GM23338 (cell line): ENCODE data around the gene CYB561D2. TPM values are rescaled to one million over a fixed set of nuclear protein-coding genes. Genes with fewer than 3 reads are reported as not detected.

ENCODE experiments used
- ATAC-seq: fragments of 200-7000 bp; cut with Tn5 transposase; 3 replicates; pipeline ENCODE4 v1.9.1; 2020
- DNase-seq: peaks from one replicate; pipeline ENCODE4 v3.0.0-alpha.2; 2015; ENCODE audit warnings: low spot score
- H2AFZ ChIP-seq: fragments of 200-600 bp; sonication (generic); 2 replicates; pipeline ENCODE4 v1.8.0; 2016; ENCODE audit warnings: antibody characterized with exemption, mild to moderate bottlenecking, moderate library complexity
- H3F3A ChIP-seq: fragments of 200-600 bp; sonication (generic); replicated peaks from 2 replicates; pipeline ENCODE4 v1.8.0; 2017; ENCODE audit warnings: antibody characterized with exemption, mixed run types, low read depth
- H3K27ac ChIP-seq: fragments of 200-600 bp; sonication (generic); 2 replicates; pipeline ENCODE4 v1.6.1; 2016; ENCODE audit warnings: low read depth
- H3K27me3 ChIP-seq: fragments of 200-600 bp; sonication (generic); 2 replicates; pipeline ENCODE4 v1.8.0; 2016; ENCODE audit warnings: mild to moderate bottlenecking, mixed run types, moderate library complexity; ENCODE audit not compliant: insufficient read depth
- H3K36me3 ChIP-seq: fragments of 200-600 bp; sonication (generic); 2 replicates; pipeline ENCODE4 v1.8.0; 2016; ENCODE audit warnings: mild to moderate bottlenecking; ENCODE audit not compliant: insufficient read depth
- H3K4me1 ChIP-seq: fragments of 200-600 bp; sonication (generic); 2 replicates; pipeline ENCODE4 v1.8.0; 2016; ENCODE audit warnings: mild to moderate bottlenecking, moderate library complexity; ENCODE audit not compliant: insufficient read depth
- H3K4me2 ChIP-seq: fragments of 200-600 bp; sonication (generic); 2 replicates; pipeline ENCODE4 v1.7.1; 2017; ENCODE audit warnings: mixed run types
- H3K4me3 ChIP-seq: fragments of 200-600 bp; sonication (generic); 2 replicates; pipeline ENCODE4 v1.6.1; 2016; ENCODE audit warnings: mixed run types
- H3K79me2 ChIP-seq: fragments of 200-600 bp; sonication (generic); replicated peaks from 2 replicates; pipeline ENCODE4 v1.8.0; 2017; ENCODE audit warnings: mild to moderate bottlenecking; ENCODE audit not compliant: insufficient read depth
- H3K9me2 ChIP-seq: fragments of 200-600 bp; sonication (generic); 2 replicates; pipeline ENCODE4 v1.8.0; 2017; ENCODE audit not compliant: insufficient read depth
- H4K20me1 ChIP-seq: fragments of 200-600 bp; sonication (generic); replicated peaks from 2 replicates; pipeline ENCODE4 v1.8.0; 2017; ENCODE audit warnings: mild to moderate bottlenecking; ENCODE audit not compliant: insufficient read depth
- H3K27ac Mint-ChIP-seq: 2 replicates; pipeline ENCODE4 v1.8.0; 2020; ENCODE audit warnings: inconsistent platforms, mild to moderate bottlenecking, moderate library complexity, mixed read lengths
- H3K27me3 Mint-ChIP-seq: 3 replicates; pipeline ENCODE4 v1.8.0; 2022; ENCODE audit warnings: low read depth, mild to moderate bottlenecking, moderate library complexity, mixed read lengths, inconsistent platforms; ENCODE audit not compliant: insufficient read depth, poor library complexity
- H3K36me3 Mint-ChIP-seq: 3 replicates; pipeline ENCODE4 v1.8.0; 2021; ENCODE audit warnings: low read depth, mild to moderate bottlenecking, inconsistent platforms, moderate library complexity, mixed read lengths
- H3K4me1 Mint-ChIP-seq: 3 replicates; pipeline ENCODE4 v1.8.0; 2020; ENCODE audit warnings: mild to moderate bottlenecking, inconsistent platforms, mixed read lengths
- H3K4me3 Mint-ChIP-seq: 3 replicates; pipeline ENCODE4 v1.8.0; 2021; ENCODE audit warnings: moderate library complexity, mild to moderate bottlenecking, inconsistent platforms, mixed read lengths
- H3K9me3 Mint-ChIP-seq: 3 replicates; pipeline ENCODE4 v1.8.0; 2020; ENCODE audit warnings: moderate library complexity, mild to moderate bottlenecking, inconsistent platforms, mixed read lengths
- STAT1 ChIP-seq: IDR thresholded peaks from one replicate; pipeline ENCODE4 v1.6.1; 2016; ENCODE audit warnings: antibody characterized with exemption; ENCODE audit not compliant: unreplicated experiment
- ZNF331 ChIP-seq: fragments of 250-450 bp; sonication (Bioruptor Pico); IDR thresholded peaks from 2 replicates; pipeline ENCODE4 v1.5.0; 2020; ENCODE audit warnings: low read depth, mild to moderate bottlenecking, moderate library complexity
- ZNF462 ChIP-seq: fragments of 250-450 bp; sonication (Bioruptor Pico); IDR thresholded peaks from 2 replicates; pipeline ENCODE4 v1.5.0; 2020; ENCODE audit warnings: mild to moderate bottlenecking, moderate library complexity
- polyA plus RNA-seq: library from polyadenylated mRNA; unstranded; fragments of >200 nt; fragmentation: Nextera tagmentation; extraction: Ambion mirVana; gene quantifications from 2 replicates; pipeline ENCODE4 v1.2.1, GENCODE V29; 2016
- total RNA-seq: library from RNA; depleted of rRNA; stranded (reverse); fragments of >200 nt; shearing (Covaris generic); gene quantifications from 2 replicates; pipeline ENCODE4 v1.2.3, GENCODE V29; 2014
- TF ChIP-seq, protein P1 (sequence below): IDR thresholded peaks from one replicate; pipeline ENCODE4 v1.6.1; 2018; ENCODE audit warnings: antibody characterized with exemption; ENCODE audit not compliant: unreplicated experiment
- TF ChIP-seq, protein P2 (sequence below): IDR thresholded peaks from 2 replicates; pipeline ENCODE4 v1.6.1; 2016; ENCODE audit warnings: antibody characterized with exemption

CYB561D2 gene
- total and polyA plus RNA-seq, 2 experiments from 2014 or later = 10.1 to 18.2 TPM

- Mint-ChIP-seq H3K4me3 (no peak overlapping the region), H3K36me3 (no peaks in the 10 kb centered on the region), H3K27me3 (peaks cover 7% of the 10 kb centered on the region), H3K27ac (no peak overlapping the region), H3K9me3 (no peaks in the 10 kb centered on the region; the same call in 2 of the 3 replicates), H3K4me1 (no peaks in the 10 kb centered on the region; the same call in 2 of the 3 replicates)
- no peaks in the 10 kb centered on the region for H3K27me3 ChIP-seq
- no peak overlapping the region for H3K4me3 ChIP-seq
- H4K20me1 ChIP-seq = no peaks in the 10 kb centered on the region
- no peaks in the 10 kb centered on the region for H3K36me3 ChIP-seq
- H3F3A ChIP-seq = no peaks in the 10 kb centered on the region
- TF ChIP-seq ZNF331 (CRISPR knock-in tag) (no peak), STAT1 (no peak), ZNF462 (no peak)
- TF ChIP-seq, protein P1, sequence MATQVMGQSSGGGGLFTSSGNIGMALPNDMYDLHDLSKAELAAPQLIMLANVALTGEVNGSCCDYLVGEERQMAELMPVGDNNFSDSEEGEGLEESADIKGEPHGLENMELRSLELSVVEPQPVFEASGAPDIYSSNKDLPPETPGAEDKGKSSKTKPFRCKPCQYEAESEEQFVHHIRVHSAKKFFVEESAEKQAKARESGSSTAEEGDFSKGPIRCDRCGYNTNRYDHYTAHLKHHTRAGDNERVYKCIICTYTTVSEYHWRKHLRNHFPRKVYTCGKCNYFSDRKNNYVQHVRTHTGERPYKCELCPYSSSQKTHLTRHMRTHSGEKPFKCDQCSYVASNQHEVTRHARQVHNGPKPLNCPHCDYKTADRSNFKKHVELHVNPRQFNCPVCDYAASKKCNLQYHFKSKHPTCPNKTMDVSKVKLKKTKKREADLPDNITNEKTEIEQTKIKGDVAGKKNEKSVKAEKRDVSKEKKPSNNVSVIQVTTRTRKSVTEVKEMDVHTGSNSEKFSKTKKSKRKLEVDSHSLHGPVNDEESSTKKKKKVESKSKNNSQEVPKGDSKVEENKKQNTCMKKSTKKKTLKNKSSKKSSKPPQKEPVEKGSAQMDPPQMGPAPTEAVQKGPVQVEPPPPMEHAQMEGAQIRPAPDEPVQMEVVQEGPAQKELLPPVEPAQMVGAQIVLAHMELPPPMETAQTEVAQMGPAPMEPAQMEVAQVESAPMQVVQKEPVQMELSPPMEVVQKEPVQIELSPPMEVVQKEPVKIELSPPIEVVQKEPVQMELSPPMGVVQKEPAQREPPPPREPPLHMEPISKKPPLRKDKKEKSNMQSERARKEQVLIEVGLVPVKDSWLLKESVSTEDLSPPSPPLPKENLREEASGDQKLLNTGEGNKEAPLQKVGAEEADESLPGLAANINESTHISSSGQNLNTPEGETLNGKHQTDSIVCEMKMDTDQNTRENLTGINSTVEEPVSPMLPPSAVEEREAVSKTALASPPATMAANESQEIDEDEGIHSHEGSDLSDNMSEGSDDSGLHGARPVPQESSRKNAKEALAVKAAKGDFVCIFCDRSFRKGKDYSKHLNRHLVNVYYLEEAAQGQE = no peak
- TF ChIP-seq, protein P2, sequence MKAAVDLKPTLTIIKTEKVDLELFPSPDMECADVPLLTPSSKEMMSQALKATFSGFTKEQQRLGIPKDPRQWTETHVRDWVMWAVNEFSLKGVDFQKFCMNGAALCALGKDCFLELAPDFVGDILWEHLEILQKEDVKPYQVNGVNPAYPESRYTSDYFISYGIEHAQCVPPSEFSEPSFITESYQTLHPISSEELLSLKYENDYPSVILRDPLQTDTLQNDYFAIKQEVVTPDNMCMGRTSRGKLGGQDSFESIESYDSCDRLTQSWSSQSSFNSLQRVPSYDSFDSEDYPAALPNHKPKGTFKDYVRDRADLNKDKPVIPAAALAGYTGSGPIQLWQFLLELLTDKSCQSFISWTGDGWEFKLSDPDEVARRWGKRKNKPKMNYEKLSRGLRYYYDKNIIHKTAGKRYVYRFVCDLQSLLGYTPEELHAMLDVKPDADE = no peak
- no peak overlapping the region for H3K4me2 ChIP-seq
- H3K27ac ChIP-seq = no peak overlapping the region
- H3K4me1 ChIP-seq = no peaks in the 10 kb centered on the region
- DNase-seq (no peak), ATAC-seq (no peak)
- H3K9me2 ChIP-seq = no peaks in the 10 kb centered on the region
- H2AFZ ChIP-seq = no peak overlapping the region
- H3K79me2 ChIP-seq = no peaks in the 10 kb centered on the region
Measured at GRCh38 chr3:50385754-50386153, 35.1 kb downstream of the CYB561D2 start.
